HG02973 (cell line): ENCODE data around the gene MATK.

Experiments used
- ATAC-seq: cut with Tn5 transposase; IDR thresholded peaks from one replicate; pipeline ENCODE4 v1.9.1; 2021; ENCODE audit warnings: moderate library complexity; ENCODE audit not compliant: unreplicated experiment

The MATK gene, protein sequence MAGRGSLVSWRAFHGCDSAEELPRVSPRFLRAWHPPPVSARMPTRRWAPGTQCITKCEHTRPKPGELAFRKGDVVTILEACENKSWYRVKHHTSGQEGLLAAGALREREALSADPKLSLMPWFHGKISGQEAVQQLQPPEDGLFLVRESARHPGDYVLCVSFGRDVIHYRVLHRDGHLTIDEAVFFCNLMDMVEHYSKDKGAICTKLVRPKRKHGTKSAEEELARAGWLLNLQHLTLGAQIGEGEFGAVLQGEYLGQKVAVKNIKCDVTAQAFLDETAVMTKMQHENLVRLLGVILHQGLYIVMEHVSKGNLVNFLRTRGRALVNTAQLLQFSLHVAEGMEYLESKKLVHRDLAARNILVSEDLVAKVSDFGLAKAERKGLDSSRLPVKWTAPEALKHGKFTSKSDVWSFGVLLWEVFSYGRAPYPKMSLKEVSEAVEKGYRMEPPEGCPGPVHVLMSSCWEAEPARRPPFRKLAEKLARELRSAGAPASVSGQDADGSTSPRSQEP

DNA sequence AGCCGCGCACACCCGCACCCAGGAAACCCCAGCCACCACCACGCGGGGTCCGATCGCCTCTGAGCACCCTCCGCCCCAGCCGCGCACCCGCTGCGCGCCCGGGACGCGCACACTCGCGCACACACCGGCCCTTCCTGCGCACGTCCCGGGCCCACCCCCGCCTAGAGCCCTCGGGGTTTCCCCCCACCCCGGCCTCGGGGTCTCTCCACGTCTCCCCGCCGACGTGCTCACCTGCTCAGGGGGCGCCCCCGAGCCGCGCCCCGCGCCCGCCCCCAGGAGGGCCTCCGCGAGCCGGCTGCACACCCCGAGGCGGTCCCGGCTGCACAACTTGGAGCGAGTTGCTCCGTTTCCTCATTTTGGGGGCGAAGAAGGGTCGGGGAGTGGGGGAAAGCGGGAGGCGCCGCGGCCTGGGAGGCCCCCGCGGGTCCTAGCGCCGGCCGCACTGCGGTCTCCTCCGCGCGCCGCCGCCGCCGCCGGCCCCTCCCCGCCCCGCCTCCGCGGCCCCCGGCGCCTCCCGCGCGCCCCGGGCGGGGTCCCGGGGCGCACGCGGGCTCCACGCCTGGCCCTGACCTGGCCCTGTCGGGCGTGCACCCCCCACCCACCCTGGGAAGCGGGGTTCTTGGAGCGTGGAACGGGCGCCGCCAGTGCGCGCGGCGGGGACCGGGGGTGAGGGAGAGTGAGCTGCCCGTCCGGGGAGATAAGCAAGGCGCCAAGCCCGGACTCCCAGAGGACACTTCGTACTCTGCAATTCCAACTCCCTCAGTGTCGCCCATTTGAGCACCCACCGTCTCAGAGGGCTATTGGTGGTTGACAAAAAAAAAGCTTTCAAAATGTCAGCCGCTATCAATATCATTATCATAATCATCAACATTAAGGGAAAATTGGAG is at the start of gene MATK:
Gene MATK, minus strand, starts transcription at position 444 of the 887 bp plus-strand sequence. CDS start 1,246 bp downstream, outside the sequence.
- no peak for ATAC-seq

DNA sequence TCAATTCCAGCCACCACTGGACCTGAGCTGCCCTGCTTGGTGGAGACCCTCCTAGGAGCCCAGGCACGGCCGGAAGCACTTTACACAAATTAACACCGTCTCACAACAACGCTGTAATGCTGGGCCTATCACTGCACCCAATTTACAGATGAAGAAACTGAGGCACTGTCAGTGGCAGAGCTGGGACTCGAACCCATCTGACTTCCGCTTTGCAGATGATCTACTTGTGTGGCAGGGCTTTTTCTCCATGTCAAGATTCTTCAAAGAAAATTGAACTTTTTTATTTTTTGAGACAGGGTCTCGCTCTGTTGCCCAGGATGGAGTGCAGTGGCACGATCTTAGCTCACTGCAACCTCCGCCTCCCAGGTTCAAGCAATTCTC is 48.9 kb upstream of the MATK start:
- ATAC-seq: no peak

DNA sequence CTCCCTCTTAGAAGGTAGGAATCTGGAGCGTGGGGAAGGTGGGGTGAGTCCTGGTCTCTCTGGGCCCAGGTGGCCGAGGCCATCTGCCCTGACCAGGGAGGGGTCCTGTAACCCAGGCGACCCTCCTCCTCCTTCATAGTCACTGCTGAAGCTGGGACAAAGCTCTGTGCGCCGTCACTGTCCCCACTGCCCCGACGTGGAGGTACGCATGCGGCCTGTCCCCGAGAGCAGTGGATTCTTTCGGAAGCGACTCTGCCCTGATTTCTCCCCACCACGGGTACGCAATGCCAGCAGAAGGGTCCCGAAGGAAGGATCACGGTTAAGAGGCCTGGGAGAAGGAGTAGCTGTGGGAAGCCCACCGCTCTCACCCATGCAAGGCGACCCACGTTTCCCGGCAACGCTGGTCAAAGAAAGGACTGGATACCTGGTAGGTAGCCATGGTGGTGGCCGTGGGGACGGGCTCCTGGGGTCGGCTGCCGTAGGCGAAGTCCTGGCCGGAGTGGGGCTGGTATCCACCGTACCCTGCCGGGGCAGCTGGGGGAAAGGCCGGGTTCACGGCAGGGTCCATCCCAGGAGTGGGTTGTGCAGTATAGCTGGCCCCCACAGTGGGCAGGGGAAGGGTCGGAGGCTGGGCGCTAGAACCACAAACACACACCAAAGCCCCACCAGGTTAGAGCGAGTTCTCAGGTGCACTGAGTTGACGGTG is 48.3 kb upstream of the MATK start:
- ATAC-seq: no peak

DNA sequence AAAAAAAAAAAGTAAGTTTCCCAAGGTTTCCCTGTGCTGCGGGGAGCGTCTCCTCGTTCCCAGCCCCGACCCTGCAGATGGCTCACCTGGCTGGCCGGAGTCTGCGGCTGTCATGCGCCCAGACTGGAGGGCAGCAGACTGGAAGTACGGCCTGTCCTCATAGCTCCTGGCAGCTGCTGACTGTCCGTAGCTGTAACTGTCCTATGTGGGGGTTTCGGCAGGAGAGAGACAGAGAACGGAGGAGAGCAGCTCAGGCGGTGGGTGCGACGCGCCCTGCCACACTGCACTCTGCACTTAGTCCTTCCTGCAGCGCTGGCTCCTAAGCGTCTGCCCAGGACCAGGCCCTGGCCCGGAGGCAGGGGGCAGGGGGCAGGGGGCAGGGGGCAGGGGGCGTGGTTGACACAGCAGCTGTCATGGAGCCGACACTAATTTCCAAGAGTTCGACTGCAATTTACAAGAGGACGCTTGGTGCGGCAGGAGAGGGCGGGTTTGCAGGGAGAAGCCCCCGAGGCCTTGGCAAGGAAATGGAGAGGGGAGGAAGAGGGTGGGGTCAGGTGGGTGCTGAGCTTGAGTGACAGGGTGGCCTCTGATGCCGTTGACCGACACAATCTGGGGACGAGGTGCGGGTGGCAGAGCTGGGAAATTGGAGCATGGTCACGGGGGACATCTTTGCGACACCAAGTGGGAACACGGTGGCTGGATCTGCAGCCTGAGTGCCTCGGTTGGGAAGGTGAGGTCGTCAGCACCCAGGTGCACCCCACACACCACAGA is 47.6 kb upstream of the MATK start:
- ATAC-seq: no peak

DNA sequence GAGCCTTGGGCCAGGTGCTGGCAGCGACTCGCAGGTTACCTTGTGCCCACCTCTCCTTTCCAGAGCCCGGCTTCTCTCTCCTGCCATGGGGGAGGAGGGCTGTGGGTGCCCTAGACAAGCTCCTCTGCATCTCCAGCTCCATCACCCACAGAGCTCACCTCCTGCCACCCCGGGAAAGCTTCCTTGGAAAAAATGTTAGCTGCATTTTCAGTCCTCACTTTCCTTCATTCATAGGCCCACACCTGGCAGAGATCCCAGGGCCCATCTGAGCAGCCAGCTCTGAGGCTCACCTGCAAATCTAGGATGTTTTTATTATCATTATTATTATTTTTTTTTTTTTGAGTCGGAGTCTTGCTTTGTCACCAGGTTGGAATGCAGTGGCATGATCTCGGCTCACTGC is 45.8 kb upstream of the MATK start:
- no peak for ATAC-seq

DNA sequence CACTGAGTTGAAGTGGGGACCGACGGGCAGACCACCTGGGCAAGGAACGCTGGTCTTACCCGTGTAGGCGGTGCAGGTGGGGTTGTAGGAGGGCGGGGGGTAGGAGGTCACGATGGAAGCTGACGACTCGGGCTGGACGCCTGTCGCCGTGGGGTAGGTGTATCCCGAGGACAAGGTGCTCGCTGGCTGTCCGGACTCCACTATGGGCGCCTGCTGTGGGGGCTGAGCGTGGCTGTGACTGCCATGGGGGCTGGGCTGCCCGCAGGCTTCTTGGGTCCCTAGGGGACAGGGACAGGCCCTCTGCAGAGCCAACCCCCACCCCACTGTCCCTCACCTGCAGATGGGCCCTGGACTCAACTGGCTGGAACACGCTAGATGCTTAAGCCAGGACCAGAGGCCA is 45.4 kb upstream of the MATK start:
- ATAC-seq: no peak

DNA sequence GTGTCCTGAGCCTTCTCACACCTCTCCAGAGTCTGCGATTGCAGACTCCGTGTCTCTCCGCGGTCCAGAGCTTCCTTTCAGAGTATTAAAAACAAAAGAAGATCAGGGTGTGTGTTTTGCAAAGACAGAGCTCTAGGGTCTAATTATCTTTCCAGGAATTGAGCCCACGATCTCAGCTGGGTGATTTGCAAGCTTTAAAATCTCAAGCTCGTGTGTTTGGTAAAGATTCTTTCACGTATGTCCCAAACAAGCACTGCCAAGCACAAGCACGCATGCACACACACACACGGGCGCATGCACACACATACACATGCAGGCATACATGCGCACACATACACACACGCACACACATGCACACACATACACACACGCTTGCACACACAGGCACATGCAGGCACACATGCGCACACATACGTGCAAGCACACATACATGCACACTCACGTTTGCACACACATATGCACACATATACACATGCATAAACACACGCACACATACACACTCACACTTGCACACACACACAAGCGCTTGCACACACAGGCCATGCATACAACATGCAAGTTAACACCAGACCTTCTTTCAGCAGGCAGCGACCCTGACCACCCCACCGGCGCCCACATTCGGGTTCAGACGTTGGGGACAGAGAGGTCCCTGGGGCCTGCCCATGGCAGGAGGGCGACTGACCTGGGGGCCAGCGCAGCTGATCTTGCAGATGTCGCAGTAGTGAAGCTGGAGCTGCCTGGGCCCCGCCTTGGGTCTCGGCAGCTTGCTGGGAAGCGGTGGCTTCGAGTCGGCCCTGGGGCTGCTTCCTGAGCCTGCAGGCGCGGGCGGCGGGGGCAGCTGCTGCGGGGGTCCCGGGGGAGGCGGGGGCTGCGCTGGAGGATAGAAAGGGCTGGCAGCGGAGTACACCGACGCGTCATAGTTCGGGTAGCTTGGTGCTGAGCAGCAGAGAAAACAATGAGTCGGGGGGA is 44.7 kb upstream of the MATK start:
- ATAC-seq: no peak

DNA sequence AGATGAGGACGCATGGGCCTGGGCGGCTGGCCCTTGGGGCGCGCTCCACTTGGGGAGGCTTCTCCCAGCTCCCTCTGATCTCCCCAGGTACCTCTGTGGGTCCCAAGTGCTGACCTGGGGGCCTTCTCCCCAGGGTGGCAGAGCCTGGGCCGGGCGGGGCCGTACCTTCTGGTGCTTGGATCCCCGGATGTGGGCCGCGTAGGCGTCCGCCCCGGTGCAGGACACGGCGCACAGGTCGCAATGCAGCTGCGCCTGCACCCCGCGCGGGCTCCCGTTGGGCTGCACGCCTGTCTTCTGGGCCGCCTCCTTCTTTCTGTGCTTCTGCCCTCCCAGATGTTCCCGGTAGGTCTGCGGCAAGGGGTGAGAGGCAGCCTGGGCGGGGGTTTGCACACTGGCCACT is 41.1 kb upstream of the MATK start:
- ATAC-seq: no peak

DNA sequence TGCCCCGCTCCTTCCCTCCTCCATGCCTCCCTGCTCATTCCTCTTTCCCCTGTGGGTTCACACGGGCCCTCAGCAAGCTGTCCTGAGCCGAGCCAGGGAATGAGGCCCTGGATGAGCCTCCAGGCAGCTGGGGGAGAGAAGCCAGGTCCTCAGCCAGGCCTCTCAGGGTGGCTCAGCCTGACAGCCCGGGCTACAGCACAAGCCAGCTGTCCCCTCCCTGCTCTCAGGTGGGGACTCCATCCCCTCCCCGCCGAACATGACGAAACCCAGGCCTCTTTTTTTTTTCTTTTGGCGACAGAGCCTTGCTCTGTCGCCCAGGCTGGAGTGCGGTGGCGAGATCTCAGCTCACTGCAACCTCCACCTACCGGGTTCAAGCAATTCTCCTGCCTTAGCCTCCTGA is 40.0 kb upstream of the MATK start:
- no peak for ATAC-seq

DNA sequence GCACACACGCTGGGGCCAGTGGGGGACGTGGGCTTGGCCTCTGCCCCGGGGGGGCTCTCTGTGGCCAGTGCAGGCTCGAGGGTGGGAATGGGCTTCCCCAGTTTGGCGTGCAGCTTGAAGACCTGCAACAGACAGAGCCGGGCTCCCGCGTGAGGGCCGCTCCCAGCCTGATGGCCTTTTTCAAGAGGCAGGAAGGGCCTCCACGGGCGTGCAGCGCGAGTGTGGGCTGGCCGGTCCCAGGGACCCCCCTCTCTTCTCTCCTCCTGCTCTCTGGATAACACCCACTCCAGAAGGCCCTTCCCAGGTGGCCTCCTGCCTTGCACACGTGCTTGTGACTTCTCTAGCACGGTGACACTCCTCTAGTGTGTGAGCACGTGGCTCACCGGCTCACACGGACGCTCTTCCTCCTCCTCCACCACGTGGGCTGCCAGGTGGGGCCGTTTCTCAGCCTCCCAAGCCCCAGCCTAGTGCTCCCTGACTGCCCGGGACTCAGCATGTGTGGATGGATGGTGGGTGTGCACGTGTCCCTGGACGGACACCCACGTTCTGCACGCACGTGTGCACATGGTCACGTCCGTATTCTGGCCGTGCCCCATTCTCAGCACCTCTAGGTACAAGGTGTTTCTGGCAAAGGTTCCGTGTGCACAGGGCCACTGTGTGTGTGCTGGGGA is 39.2 kb upstream of the MATK start:
- no peak for ATAC-seq

DNA sequence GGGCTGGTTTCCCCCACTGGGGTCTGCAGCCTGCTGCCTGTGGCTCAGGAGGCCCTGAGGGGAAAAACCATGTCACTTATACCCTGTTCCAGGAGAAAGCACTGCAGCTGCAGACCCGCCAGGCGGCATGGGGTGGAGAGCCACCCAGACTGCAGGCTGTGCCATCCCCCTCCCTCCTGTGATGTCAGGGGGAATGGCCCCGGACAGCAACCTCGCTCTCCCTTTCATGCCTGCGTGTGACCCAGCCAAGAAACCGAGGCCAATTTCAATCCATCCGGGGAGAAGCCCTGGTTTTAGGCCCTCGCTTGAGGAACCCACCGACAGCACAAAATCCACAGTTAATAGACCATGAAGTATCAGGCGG is 37.2 kb upstream of the MATK start:
- ATAC-seq: no peak

DNA sequence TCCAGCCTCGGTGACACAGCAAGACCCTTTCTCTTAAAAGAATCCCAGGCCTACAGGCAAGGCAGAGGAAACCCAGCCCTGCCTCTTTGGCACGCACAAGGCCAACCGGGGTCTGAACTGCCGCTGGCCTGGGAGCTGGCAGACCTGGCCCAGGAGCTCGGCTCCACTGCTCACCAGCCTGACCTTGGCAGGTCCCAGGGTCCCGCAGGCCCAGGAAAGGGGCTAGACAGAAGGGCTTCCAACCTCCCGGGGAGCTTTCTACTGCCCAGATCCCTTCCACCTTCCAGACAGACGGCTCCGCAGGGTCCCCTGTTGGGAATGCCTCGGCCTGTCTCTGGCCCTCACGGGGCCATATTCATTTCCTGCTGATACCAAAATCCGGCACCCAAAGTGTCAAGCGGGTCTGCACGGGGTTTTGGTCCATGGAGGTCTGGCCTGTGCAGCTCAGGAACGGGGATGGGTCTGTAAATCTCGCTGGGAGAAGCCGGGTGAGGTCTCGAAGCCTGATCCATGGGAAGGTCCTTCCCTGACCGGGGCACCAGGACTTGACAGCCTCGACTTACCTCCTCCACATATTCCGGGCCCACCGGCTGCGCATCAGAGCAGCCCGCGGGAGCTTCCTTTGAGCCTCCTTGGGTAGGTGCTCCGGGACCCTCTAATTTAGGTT is 36.6 kb upstream of the MATK start:
- no peak for ATAC-seq

DNA sequence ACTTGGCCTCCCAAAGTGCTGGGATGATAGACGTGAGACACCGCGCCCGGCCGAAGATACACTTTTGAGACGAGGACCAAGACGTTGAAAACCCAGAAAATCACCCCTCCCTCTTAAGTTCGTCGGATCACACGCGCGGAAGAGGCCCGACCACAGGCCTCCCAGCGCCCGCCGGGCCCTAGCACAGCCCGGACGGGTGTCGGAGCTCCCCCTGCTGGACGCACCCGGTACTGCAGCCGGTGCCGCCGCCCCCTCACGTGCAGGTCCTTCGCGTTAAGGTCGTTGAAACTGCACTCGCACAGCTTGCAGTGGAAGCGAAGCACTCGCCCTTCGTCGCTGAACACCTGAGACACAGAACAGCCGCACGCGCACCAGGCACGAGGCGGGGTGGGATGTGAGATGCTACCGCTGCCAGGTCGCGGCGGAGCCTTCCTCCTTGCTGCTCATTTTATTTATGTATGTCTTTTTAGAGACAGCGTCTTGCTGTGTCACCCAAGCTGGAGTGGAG is 35.7 kb upstream of the MATK start:
- ATAC-seq: no peak

DNA sequence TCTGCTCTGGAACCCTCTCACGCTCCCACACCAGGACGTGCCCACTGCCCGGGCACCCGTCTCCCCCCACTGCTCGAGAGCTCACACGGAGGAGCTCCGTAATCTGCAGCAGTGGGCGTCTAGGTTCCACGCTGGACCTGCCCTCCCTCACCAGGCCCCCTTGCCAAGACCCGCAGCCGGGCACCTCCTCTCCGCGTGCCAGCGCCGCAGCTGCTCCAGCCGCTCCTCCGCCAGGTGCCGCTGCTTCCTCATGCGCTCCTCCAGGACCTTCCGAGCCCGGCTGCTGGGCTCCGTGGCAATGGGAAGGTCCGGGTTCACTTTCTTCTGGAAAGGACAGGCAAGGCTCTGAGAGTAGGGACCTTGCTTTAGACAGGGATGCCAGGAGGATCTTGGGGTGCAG is 35.0 kb upstream of the MATK start:
- no peak for ATAC-seq

DNA sequence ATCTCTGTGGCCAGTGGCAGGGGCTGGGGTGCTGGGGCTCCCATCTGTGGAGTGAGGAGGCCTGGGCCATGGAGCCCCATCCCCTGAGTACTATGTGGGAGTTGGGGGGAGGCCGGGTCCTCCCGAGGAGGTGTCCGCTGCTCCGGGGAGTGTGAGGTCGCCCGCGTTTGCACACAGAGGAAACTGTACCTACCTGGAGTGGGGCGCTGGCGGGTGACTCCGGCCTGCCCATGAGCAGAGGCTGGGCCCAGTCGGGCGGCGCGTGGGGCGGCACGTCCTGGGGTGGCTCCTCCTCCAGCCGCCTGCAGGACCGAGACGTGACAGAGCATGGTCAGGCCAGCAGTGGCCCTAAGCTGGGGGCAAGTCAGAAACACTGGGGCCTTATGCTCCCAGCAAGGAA is 33.8 kb upstream of the MATK start:
- no peak for ATAC-seq

DNA sequence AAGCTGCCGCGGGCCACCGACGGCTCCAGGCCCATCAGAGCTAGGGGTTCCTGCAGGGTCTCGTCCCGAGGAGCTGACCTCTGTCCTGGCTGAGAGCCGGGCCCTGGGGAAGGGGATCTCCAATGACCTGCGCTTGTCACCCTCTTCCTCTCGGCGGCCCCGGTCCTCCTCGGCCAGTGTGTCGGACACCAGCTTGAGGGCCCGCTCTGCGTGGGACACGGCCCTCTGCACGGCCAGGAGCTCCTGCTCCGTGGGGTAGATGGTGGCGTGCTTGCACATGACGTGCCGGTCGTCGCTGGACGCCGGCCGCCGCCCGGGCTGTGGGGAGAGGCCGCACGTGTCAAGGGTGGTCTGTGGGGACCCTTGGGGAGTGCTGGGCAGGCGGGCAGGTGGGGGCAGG is 32.7 kb upstream of the MATK start:
- no peak for ATAC-seq

DNA sequence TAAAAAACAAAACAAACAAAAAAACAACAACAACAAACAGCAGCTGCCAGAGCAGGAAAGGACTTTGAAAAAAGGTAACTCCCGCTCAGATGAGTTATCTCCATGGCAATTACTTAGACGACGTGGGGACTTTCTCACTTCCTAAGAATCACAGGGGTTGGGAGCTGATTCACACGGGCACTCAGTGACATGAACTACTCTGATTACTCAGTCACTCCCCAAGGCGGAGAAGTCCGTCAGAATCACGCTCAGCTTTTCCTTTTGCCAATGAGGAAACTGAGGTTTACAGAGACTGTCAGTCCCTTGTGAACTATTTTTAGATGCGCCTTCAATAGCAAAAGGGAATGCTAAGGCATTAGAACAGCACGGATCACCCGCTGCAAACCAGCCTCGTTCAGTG is 32.3 kb upstream of the MATK start:
- ATAC-seq: no peak

DNA sequence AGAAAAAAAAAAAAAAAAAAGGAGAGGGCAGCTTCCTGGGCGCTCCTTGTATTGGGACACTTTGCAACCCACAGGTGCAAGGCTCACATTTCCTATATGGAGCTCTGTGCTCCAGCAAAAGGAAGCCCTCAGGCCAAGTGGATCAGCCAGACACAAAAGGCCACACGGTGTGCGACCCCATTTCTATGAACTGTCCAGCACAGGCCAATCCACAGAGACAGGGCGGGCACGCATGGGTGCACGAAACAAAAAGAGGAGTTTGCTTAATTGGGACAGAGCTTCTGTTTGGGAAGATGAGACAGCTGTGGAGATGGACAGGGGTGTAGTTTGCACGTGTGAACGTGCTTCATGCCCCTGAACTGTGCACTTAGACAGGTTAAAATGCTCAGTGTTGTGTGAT is 31.6 kb upstream of the MATK start:
- no peak for ATAC-seq
